HG03457 (cell line): Measurements from ENCODE around the gene TSPAN2.
A peak's percentile ranks its signal among the peaks of the same experiment; 100 is the strongest.

Experiments used
- ATAC-seq: cut with Tn5 transposase; IDR thresholded peaks from one replicate; pipeline ENCODE4 v1.9.1; 2021; ENCODE audit warnings: moderate number of reproducible peaks; ENCODE audit not compliant: unreplicated experiment

Gene TSPAN2

GRCh38 chr1:115089420-115090185, at the start of gene TSPAN2:
TSPAN2 (minus strand) TSS chr1:115089503; CDS start chr1:115089432, 71 bp downstream.
- ATAC-seq: no peak

- peak; percentile 74 for ATAC-seq
Observed at GRCh38 chr1:115138973-115139372, 49.7 kb upstream of the TSPAN2 start.

DNA sequence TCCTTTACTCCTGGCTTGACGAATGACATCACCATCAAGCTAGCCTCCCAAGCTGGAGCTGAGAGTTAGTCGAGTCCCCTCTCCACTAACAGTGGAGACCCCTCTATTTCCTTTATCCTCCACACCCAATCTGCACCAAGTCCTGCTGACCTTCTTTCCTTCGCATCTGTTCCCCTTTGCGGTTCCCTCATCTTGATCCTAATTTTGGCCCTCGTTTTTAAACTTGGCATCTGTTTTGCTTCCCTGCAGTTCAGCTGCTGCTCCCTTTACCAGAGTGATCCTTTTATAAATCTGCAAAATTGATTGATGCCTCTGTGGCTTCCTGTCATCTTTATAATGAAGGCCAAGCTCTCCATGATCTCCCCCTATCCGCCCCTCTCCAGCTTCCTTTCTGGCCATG, 49.0 kb upstream of the TSPAN2 start:
- ATAC-seq: no peak

- ATAC-seq: no peak
Observed at GRCh38 chr1:115137191-115137590, 47.9 kb upstream of the TSPAN2 start.

DNA sequence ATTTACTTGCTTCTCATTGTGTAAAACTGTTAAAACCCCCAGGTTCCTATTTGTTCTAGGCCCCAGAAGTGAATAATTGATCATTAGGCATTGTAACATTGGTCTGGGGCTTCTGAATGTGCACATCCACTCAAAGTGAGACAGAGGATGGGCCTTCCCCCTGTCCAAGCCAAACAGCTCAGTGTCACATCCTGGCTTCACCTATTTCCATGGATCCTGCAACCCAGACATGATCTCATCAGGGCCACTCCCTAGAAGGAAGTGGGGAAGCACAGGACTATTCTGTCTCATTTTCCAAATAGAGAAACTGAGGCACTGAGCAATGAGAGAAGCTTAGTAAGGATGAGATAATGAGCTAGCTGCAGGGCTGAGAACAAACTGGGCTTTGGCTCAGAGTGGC, 47.4 kb upstream of the TSPAN2 start:
- no peak for ATAC-seq

GRCh38 chr1:115136106-115136505, 46.8 kb upstream of the TSPAN2 start:
- ATAC-seq: no peak

- no peak for ATAC-seq
Observed at GRCh38 chr1:115135681-115136080, 46.4 kb upstream of the TSPAN2 start.

DNA sequence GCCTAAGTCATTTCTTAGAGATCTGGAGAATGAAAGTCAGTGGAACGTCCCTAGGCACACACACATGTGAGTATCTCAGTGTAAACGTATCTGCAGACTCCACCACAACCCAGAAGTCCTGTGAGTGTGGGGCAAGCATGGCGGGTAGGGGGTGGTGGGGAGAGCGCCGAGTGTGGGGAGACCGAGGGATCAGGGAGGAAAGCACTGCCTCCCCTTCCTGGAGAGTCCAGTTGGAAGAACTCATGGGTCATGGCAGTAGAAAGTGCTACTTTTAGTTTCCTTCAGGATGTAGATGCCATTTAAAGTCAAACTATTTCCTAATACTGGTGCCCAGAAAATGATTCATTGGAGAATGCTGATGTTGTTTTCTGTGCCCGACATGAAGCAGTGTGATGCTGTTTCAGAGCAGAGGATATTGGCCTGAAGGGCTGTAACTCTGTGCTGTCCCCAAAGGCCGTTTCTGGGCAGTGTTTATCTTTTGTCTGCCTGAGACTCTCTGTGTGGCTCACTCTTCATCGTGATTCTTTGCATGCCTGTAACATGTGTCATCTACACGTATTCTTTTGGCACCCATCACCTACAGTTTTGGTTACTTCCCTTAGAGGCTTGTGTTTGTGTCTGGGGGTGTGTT, 45.7 kb upstream of the TSPAN2 start:
- no peak for ATAC-seq

DNA sequence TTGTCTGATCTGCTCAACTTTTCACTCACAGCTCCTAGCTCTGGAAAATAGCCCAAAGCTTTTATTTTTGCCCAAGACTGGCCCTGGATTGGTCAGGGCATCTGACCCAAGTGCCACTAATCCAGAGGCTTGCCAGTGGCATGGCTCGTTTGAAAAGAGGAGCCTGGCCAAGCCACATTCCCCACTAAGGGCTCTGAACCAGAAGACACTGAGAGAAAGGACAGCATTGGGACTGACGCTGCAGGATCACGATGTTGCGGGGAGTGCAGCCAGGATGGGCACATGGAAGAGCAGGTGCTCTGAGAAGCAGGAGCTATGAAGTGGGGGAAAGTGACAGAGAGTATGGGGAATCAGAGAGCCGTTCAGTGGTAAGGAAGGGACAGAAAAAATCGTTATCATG, 44.9 kb upstream of the TSPAN2 start:
- no peak for ATAC-seq

DNA sequence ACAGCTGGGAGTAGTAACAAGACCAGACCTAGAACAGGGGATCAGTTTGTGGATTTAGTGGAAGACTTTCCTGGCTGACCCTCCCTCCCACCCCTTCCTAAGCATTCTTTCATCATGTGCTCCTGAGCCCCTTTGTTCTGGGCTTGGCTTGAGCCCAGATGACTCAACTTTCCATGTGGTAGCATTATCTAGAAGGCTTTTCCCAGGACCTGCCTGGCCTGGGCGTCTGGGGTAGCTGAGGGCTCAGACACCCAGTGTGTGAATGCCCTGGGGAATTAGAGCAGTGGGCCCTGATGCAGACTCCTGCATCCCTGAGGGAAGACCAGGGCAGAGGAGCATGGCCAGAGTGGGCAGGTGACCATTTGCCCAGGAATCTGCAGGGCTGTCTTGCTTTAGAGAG, 44.1 kb upstream of the TSPAN2 start:
- ATAC-seq: no peak

DNA sequence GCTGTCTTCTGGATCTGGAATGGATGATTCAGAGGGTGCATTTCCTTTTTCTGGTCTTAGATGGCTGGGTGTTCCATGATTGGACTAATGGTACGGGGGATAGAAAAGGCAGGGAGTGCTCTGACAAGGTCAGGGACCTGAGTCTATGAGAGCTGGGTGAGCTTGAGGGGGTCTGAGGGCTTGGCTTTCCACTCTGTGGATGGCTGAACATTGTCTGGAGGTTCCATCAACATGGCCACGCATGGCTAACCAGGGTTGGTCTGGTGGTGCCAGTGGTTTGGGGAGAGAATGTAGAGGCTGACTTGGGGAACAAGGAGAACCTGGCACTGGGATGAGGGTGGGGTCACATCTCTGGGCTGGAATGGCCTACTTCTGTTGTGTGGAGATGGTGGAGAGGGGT, 41.5 kb upstream of the TSPAN2 start:
- ATAC-seq: no peak

- ATAC-seq: no peak
Observed at GRCh38 chr1:115129071-115129640, 39.9 kb upstream of the TSPAN2 start.

- ATAC-seq: no peak
Observed at GRCh38 chr1:115127539-115127938, 38.2 kb upstream of the TSPAN2 start.

DNA sequence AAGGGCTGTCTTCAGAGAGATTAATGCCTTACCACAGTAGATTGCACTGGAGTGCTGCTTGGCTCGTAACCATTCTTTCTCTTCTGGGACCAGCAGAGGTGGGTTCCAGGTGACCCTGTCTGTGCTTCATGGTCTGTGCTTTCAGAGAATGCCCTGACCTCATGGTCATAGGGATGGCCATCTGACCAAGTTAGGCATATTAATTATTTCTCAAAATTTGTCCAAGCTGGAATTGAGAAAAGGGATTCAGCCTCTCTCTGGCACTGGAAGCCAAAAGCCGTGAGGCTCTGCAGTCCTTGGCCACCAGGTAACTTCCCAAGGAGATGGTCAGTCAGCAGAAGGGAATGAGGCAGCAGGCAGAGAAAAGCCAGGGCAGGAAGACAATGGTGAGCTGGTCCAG, 37.2 kb upstream of the TSPAN2 start:
- no peak for ATAC-seq

- ATAC-seq: no peak
Observed at GRCh38 chr1:115123116-115123515, 33.8 kb upstream of the TSPAN2 start.

- no peak for ATAC-seq
Observed at GRCh38 chr1:115121793-115122192, 32.5 kb upstream of the TSPAN2 start.

- ATAC-seq: no peak
Observed at GRCh38 chr1:115120296-115120695, 31.0 kb upstream of the TSPAN2 start.

DNA sequence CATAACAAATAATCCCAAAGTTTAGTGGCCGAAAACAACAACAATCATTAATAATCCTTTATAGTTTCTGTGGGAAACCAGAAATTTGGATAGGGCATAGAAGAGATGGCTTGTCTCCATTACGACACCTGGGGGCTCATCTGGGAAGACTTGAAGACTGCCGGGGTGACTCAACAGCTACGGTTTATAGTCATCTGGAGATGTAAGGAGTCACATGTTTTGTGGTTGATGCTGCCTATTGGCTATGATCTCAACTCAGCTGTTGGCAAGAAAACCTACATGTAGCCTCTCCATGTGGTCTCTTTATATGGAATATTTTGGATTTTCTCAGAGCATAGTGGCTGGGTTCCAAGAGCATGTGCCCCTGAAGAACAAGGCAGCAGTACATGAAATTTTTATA, 29.3 kb upstream of the TSPAN2 start:
- ATAC-seq: no peak

DNA sequence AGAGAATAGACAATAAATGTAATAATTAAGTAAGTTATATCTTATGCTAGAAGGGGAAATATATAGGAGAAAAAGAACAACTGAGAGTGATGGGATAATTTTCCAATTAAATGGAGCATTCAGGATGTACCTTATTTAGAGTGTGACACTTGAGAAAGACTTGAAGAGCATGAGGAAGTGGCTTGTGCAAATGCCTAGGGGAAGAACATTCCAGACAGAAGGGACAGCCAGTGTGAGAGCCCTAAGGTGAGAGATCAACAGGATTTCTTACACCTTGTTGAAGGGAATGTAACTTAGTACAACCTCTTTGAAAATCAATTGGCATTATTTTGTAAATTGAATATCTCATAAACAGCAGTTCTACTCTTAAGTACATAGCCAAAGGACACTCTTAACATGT, 28.8 kb upstream of the TSPAN2 start:
- no peak for ATAC-seq

- no peak for ATAC-seq
Observed at GRCh38 chr1:115117298-115117697, 28.0 kb upstream of the TSPAN2 start.

- ATAC-seq: no peak
Observed at GRCh38 chr1:115116512-115116911, 27.2 kb upstream of the TSPAN2 start.

DNA sequence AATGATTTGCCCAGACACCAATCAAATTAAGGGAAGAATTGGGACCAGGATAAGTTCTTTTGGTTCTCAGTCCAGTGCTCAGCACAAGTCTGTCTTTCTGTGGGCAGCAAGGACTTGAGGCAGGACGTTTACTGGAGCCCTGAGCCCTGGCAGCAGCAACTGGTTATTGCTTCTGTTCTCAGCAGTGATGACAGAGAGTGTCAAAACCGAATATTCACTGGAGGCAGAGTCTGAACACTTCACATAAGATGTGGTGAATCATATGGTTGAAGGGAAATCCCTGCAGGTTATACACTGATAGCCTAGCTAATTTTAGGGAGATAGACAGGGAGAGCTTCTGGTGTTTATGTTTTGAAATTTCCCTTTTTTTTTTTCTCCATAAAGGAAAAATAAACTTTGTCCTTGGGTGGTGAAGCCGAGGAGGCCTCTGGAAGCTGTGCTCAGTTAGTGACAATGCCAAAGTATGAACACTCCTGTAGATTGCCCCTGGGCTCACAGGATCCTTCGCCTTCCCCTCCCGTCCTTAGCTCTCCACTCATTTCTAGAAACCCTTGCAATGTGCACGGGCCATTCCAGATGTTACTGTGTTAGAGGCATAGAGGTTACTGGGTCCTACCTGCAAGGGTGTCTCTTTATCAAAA, 26.3 kb upstream of the TSPAN2 start:
- ATAC-seq: no peak
